Measurements from ENCODE around the gene ABCC8. TPM values are rescaled to one million over a fixed set of nuclear protein-coding genes. Genes with fewer than 3 reads are reported as not detected.
A peak's percentile ranks its signal among the peaks of the same experiment; 100 is the strongest.

The ABCC8 gene
- total RNA-seq, 1 experiment from 2014 or later: not detected

- Histone ChIP-seq H3K36me3 (ENCODE audit: insufficient read depth, low read length, poor library complexity, severe bottlenecking) (no peaks in the 10 kb centered on the region), H3K9me3 (ENCODE audit: low read depth, low read length, poor library complexity, severe bottlenecking) (no peaks in the 10 kb centered on the region), H3K4me1 (ENCODE audit: insufficient read depth, low read length, poor library complexity, severe bottlenecking) (no peaks in the 10 kb centered on the region), H3K27ac (ENCODE audit: low read depth, low read length, poor library complexity, severe bottlenecking) (no peak overlapping the region), H3K4me3 (ENCODE audit: low read depth, low read length, poor library complexity, severe bottlenecking) (no peak overlapping the region), H3K27me3 (replicated peaks; ENCODE audit: insufficient read depth, low read depth, low read length, poor library complexity) (no peaks in the 10 kb centered on the region)
- intact Hi-C loops (cut with micrococcal nuclease; ENCODE audit: unreplicated experiment): no loop called here
- no peak for TF ChIP-seq EZH2 (IDR thresholded peaks at IDR 0.05; ENCODE audit: borderline replicate concordance, low read depth, low read length, poor library complexity, severe bottlenecking)
- TF ChIP-seq, protein P1, sequence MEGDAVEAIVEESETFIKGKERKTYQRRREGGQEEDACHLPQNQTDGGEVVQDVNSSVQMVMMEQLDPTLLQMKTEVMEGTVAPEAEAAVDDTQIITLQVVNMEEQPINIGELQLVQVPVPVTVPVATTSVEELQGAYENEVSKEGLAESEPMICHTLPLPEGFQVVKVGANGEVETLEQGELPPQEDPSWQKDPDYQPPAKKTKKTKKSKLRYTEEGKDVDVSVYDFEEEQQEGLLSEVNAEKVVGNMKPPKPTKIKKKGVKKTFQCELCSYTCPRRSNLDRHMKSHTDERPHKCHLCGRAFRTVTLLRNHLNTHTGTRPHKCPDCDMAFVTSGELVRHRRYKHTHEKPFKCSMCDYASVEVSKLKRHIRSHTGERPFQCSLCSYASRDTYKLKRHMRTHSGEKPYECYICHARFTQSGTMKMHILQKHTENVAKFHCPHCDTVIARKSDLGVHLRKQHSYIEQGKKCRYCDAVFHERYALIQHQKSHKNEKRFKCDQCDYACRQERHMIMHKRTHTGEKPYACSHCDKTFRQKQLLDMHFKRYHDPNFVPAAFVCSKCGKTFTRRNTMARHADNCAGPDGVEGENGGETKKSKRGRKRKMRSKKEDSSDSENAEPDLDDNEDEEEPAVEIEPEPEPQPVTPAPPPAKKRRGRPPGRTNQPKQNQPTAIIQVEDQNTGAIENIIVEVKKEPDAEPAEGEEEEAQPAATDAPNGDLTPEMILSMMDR (conservative IDR thresholded peaks at IDR 0.05; ENCODE audit: low read depth, low read length): no peak
- no TSS peak for BruUV-seq (replicated peaks)
- ChIA-PET POLR2A (ENCODE audit: low non-redundant PET) (no interaction called here), CTCF (interaction anchor here (0.5 kb wide), 1 partner anchor 39 kb away, joined by 7 read pairs; no protein-coding TSS in a partner anchor)
- DNase-seq (ENCODE audit: low spot score): no peak
Measured at GRCh38 chr11:17391493-17392355, 84.9 kb downstream of the ABCC8 start.

- Histone ChIP-seq H3K36me3 (ENCODE audit: insufficient read depth, low read length, poor library complexity, severe bottlenecking) (no peaks in the 10 kb centered on the region), H3K27ac (ENCODE audit: low read depth, low read length, poor library complexity, severe bottlenecking) (no peak overlapping the region), H3K27me3 (replicated peaks; ENCODE audit: insufficient read depth, low read depth, low read length, poor library complexity) (no peaks in the 10 kb centered on the region), H3K4me3 (ENCODE audit: low read depth, low read length, poor library complexity, severe bottlenecking) (no peak overlapping the region), H3K9me3 (ENCODE audit: low read depth, low read length, poor library complexity, severe bottlenecking) (no peaks in the 10 kb centered on the region), H3K4me1 (ENCODE audit: insufficient read depth, low read length, poor library complexity, severe bottlenecking) (no peaks in the 10 kb centered on the region)
- no peak for DNase-seq (ENCODE audit: low spot score)
- intact Hi-C loops (cut with micrococcal nuclease; ENCODE audit: unreplicated experiment): loop anchor here (10.0 kb wide), 1 partner anchor 345 kb away; the partner anchor contains the start of gene KCNC1
- TF ChIP-seq EZH2 (IDR thresholded peaks at IDR 0.05; ENCODE audit: borderline replicate concordance, low read depth, low read length, poor library complexity, severe bottlenecking): no peak
- TF ChIP-seq, protein P1 (conservative IDR thresholded peaks at IDR 0.05; ENCODE audit: low read depth, low read length): no peak
- POLR2A ChIA-PET (ENCODE audit: low non-redundant PET): no interaction called here
- BruUV-seq (replicated peaks): no TSS peak
- CTCF ChIA-PET: interaction anchor here (0.7 kb wide), 1 partner anchor 845 kb away, joined by 9 read pairs; no protein-coding TSS in a partner anchor
Measured at GRCh38 chr11:17389957-17390649, 86.5 kb downstream of the ABCC8 start.

- Histone ChIP-seq H3K27ac (ENCODE audit: low read depth, low read length, poor library complexity, severe bottlenecking) (no peak overlapping the region), H3K9me3 (ENCODE audit: low read depth, low read length, poor library complexity, severe bottlenecking) (no peaks in the 10 kb centered on the region), H3K4me3 (ENCODE audit: low read depth, low read length, poor library complexity, severe bottlenecking) (peak overlapping the region; percentile 44), H3K4me1 (ENCODE audit: insufficient read depth, low read length, poor library complexity, severe bottlenecking) (no peaks in the 10 kb centered on the region), H3K36me3 (ENCODE audit: insufficient read depth, low read length, poor library complexity, severe bottlenecking) (no peaks in the 10 kb centered on the region), H3K27me3 (replicated peaks; ENCODE audit: insufficient read depth, low read depth, low read length, poor library complexity) (no peaks in the 10 kb centered on the region)
- ChIA-PET POLR2A (ENCODE audit: low non-redundant PET) (no interaction called here), CTCF (interaction anchor here (0.6 to 0.7 kb wide), 2 partner anchors 14 to 845 kb away, joined by 6 to 9 read pairs; no protein-coding TSS in a partner anchor)
- no peak for TF ChIP-seq EZH2 (IDR thresholded peaks at IDR 0.05; ENCODE audit: borderline replicate concordance, low read depth, low read length, poor library complexity, severe bottlenecking)
- TF ChIP-seq, protein P1 (conservative IDR thresholded peaks at IDR 0.05; ENCODE audit: low read depth, low read length): peak; percentile 56
- no TSS peak for BruUV-seq (replicated peaks)
- DNase-seq (ENCODE audit: low spot score): peak; percentile 66
- intact Hi-C loops (cut with micrococcal nuclease; ENCODE audit: unreplicated experiment): loop anchor here (10.0 kb wide), 1 partner anchor 345 kb away; the partner anchor contains the start of gene KCNC1
Measured at GRCh38 chr11:17389211-17389956, 87.3 kb downstream of the ABCC8 start.
